ENCODE measurements around the gene GPSM1. TPM values are rescaled to one million over a fixed set of nuclear protein-coding genes. Genes with fewer than 3 reads are reported as not detected.

Gene GPSM1
- total RNA-seq, 1 donor: 39.1 TPM

DNA sequence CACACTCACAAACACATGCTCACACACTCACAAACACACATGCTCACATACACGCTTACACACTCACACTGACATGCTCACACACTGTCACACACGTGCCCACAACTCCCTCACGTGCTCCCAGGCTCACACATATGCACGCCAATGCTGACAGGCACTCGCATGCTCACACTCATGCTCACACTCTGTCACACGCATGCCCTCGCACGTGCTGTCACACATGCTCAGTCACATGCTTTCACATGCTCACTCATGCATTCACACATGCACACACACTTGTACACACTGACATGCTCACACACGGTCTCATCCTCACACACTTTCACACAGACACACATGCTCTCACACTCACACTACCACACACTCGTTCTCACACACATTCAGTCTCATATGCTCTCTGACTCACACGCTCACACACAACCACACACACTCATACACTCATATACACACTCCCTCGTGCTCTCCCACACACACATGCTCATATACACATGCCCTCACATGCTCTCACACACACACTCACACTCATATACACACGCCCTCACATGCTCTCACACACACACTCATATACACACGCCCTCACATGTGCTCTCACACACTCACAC lies 33.8 kb upstream of the GPSM1 start:
- Histone ChIP-seq H3K27me3 (ENCODE audit: insufficient read depth, low read length) (no peaks in the 10 kb centered on the region), H3K9me3 (ENCODE audit: low read depth, low read length) (no peaks in the 10 kb centered on the region), H3K4me3 (ENCODE audit: insufficient read depth, low read length) (no peak overlapping the region), H3K27ac (ENCODE audit: low read depth, low read length) (no peak overlapping the region), H3K4me1 (ENCODE audit: insufficient read depth, low read length) (no peaks in the 10 kb centered on the region), H2AFZ (ENCODE audit: low read length) (no peak overlapping the region), H3K79me2 (ENCODE audit: insufficient read depth, low read length) (no peaks in the 10 kb centered on the region), H3K36me3 (ENCODE audit: insufficient read depth, low read length) (no peaks in the 10 kb centered on the region), H4K20me1 (ENCODE audit: insufficient read depth, low read length) (no peaks in the 10 kb centered on the region), H3K4me2 (ENCODE audit: insufficient read depth, low read length) (no peak overlapping the region)
- DNase-seq (ENCODE audit: insufficient read length, low spot score, missing footprints): no peak
- TF ChIP-seq, protein P1, sequence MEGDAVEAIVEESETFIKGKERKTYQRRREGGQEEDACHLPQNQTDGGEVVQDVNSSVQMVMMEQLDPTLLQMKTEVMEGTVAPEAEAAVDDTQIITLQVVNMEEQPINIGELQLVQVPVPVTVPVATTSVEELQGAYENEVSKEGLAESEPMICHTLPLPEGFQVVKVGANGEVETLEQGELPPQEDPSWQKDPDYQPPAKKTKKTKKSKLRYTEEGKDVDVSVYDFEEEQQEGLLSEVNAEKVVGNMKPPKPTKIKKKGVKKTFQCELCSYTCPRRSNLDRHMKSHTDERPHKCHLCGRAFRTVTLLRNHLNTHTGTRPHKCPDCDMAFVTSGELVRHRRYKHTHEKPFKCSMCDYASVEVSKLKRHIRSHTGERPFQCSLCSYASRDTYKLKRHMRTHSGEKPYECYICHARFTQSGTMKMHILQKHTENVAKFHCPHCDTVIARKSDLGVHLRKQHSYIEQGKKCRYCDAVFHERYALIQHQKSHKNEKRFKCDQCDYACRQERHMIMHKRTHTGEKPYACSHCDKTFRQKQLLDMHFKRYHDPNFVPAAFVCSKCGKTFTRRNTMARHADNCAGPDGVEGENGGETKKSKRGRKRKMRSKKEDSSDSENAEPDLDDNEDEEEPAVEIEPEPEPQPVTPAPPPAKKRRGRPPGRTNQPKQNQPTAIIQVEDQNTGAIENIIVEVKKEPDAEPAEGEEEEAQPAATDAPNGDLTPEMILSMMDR (IDR thresholded peaks at IDR 0.05; ENCODE audit: extremely low read depth, low read depth, low read length): no peak

DNA sequence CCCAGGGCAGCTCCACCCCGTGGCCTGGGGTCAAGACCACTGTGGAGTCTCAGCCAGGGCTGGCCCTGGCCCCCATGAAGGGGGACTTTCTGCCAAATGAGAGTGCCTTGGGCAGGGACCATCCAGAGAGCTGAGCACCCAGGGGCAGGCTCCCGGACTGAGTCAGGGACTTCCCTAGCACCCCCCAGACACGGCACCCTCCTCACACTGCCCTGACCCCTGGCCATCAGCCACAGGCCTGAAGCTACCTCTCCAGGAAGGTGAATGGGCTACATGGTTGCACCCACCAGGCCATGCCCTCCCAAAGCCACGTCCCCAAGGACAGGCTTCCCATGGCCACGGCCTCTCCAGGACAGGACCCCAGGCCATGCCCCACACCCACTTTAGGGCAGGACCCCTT lies 32.9 kb upstream of the GPSM1 start:
- H3K4me2 ChIP-seq (ENCODE audit: insufficient read depth, low read length): no peak overlapping the region
- H3K27ac ChIP-seq (ENCODE audit: low read depth, low read length): no peak overlapping the region
- H3K9me3 ChIP-seq (ENCODE audit: low read depth, low read length): no peaks in the 10 kb centered on the region
- H3K4me1 ChIP-seq (ENCODE audit: insufficient read depth, low read length): no peaks in the 10 kb centered on the region
- no peaks in the 10 kb centered on the region for H3K79me2 ChIP-seq (ENCODE audit: insufficient read depth, low read length)
- H2AFZ ChIP-seq (ENCODE audit: low read length): no peak overlapping the region
- no peaks in the 10 kb centered on the region for H4K20me1 ChIP-seq (ENCODE audit: insufficient read depth, low read length)
- DNase-seq (ENCODE audit: insufficient read length, low spot score, missing footprints): no peak
- H3K27me3 ChIP-seq (ENCODE audit: insufficient read depth, low read length): no peaks in the 10 kb centered on the region
- H3K36me3 ChIP-seq (ENCODE audit: insufficient read depth, low read length): no peaks in the 10 kb centered on the region
- TF ChIP-seq, protein P1 (IDR thresholded peaks at IDR 0.05; ENCODE audit: extremely low read depth, low read depth, low read length): no peak
- no peak overlapping the region for H3K4me3 ChIP-seq (ENCODE audit: insufficient read depth, low read length)

DNA sequence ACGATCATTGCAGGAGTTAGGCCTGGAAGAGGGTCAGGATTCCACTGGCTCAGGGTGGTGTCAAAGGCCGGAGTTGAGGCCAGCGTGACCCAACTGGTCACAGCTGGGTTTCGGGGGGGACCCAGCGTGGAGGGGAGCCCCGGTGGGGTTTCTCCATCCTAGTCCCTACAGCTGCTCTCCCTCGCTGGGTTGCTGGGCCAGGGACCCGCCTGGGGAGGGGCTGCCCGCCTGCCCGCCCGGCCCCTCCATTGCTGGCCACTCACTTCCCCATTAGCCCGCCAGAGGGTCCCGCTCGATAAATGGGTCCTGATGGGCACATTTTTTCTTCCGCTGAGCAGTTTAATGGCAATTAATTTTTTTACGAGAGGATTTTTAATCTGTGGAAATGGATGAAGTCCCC lies 32.3 kb upstream of the GPSM1 start:
- Histone ChIP-seq H3K9me3 (ENCODE audit: low read depth, low read length) (no peaks in the 10 kb centered on the region), H3K27ac (ENCODE audit: low read depth, low read length) (no peak overlapping the region), H3K36me3 (ENCODE audit: insufficient read depth, low read length) (no peaks in the 10 kb centered on the region), H3K79me2 (ENCODE audit: insufficient read depth, low read length) (no peaks in the 10 kb centered on the region), H4K20me1 (ENCODE audit: insufficient read depth, low read length) (no peaks in the 10 kb centered on the region), H3K4me1 (ENCODE audit: insufficient read depth, low read length) (no peaks in the 10 kb centered on the region), H3K4me3 (ENCODE audit: insufficient read depth, low read length) (no peak overlapping the region), H2AFZ (ENCODE audit: low read length) (no peak overlapping the region), H3K4me2 (ENCODE audit: insufficient read depth, low read length) (no peak overlapping the region), H3K27me3 (ENCODE audit: insufficient read depth, low read length) (no peaks in the 10 kb centered on the region)
- DNase-seq (ENCODE audit: insufficient read length, low spot score, missing footprints): no peak
- TF ChIP-seq, protein P1 (IDR thresholded peaks at IDR 0.05; ENCODE audit: extremely low read depth, low read depth, low read length): no peak

DNA sequence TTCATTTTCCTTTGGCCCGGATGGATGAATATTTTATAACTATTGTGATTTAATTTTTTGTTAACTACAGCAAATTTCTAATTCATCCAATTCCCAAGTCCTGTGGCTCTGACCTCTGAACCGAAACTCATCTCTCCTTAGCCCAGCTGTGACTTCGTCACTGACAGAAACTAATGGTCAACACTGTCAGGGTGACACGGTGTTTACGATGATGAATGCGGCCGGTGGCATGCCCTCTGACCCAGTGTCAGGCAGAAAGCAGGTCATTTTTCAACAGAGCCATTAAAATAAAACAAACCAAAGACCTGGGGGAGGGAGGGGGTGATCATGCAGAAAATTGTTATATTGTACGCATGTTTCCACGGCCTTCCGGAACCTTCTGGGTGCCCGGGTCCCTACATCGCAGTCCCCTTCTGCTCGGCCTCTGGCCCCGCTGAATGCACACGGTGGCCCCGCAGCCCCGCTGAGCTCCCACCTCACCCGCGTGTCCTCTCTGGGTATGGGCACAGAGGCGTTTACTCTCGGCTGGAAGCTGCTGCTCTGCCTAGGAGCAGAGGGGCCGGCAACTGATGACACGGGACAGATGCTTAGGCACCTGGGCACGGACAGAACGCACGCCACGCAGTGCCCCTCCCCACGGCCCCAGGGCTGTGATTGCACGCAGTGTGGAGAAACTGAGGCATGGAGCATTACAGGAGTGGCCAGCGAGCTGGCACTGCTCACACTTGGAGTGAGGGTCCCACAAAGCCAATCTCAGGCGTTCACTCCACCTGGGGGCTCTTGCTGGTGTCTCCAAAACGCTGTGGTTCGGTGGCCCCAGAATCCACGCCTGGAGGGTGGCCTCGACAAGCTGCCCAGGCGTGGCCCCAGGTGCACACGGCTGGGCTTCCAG lies 31.6 kb upstream of the GPSM1 start:
- Histone ChIP-seq H3K4me1 (ENCODE audit: insufficient read depth, low read length) (no peaks in the 10 kb centered on the region), H4K20me1 (ENCODE audit: insufficient read depth, low read length) (no peaks in the 10 kb centered on the region), H3K27me3 (ENCODE audit: insufficient read depth, low read length) (no peaks in the 10 kb centered on the region), H3K79me2 (ENCODE audit: insufficient read depth, low read length) (no peaks in the 10 kb centered on the region), H2AFZ (ENCODE audit: low read length) (no peak overlapping the region), H3K4me3 (ENCODE audit: insufficient read depth, low read length) (no peak overlapping the region), H3K27ac (ENCODE audit: low read depth, low read length) (no peak overlapping the region), H3K4me2 (ENCODE audit: insufficient read depth, low read length) (no peak overlapping the region), H3K9me3 (ENCODE audit: low read depth, low read length) (no peaks in the 10 kb centered on the region), H3K36me3 (ENCODE audit: insufficient read depth, low read length) (no peaks in the 10 kb centered on the region)
- no peak for DNase-seq (ENCODE audit: insufficient read length, low spot score, missing footprints)
- TF ChIP-seq, protein P1 (IDR thresholded peaks at IDR 0.05; ENCODE audit: extremely low read depth, low read depth, low read length): no peak
